HepG2 (cell line): ENCODE results near the gene CASP5. TPM values are rescaled to one million over a fixed set of nuclear protein-coding genes. Genes with fewer than 3 reads are reported as not detected.

Source experiments
- AHDC1 ChIP-seq: sonication (generic); formaldehyde crosslinking; IDR thresholded peaks from 2 replicates; pipeline ENCODE4 v1.5.1; 2020; ENCODE audit warnings: mild to moderate bottlenecking, missing genetic modification reagents, borderline replicate concordance
- ARID3A ChIP-seq: IDR thresholded peaks from 2 replicates; pipeline ENCODE4 v1.6.1; 2012; ENCODE audit warnings: low read depth, low read length, improper control_type of control experiment
- DNMT3B ChIP-seq: conservative IDR thresholded peaks from 2 replicates; pipeline ENCODE4 v1.6.1; 2016; ENCODE audit warnings: missing biosample characterization, control low read depth
- ETS1 ChIP-seq: sonication (generic); formaldehyde crosslinking; IDR thresholded peaks from 2 replicates; pipeline ENCODE4 v1.4.0; 2020; ENCODE audit warnings: missing genetic modification reagents
- KLF16 ChIP-seq, 2 experiments: sonication (generic) in 1 of 2; formaldehyde crosslinking in 1 of 2; IDR thresholded peaks; 2 replicates each; pipeline versions ENCODE4 v1.6.1 to v1.8.0; 2016 to 2023; ENCODE audit warnings: missing genetic modification reagents in 2 of 2, missing compliant biosample characterization in 1 of 2
- PTBP1 ChIP-seq: fragments of 200-400 bp; formaldehyde crosslinking; IDR thresholded peaks from 2 replicates; pipeline ENCODE4 v1.6.1; 2018; ENCODE audit warnings: low read length, low read depth; ENCODE audit not compliant: poor library complexity, severe bottlenecking
- RBM39 ChIP-seq: fragments of 200-400 bp; formaldehyde crosslinking; IDR thresholded peaks from one replicate; pipeline ENCODE4 v1.6.1; 2018; ENCODE audit warnings: antibody characterized with exemption, mild to moderate bottlenecking, low read depth, low read length; ENCODE audit not compliant: poor library complexity, severe bottlenecking
- SALL1 ChIP-seq: sonication (generic); formaldehyde crosslinking; IDR thresholded peaks from 2 replicates; pipeline ENCODE4 v1.8.0; 2022; ENCODE audit warnings: mild to moderate bottlenecking, missing genetic modification reagents
- ZMYM4 ChIP-seq: sonication (generic); formaldehyde crosslinking; IDR thresholded peaks from 2 replicates; pipeline ENCODE4 v1.8.1; 2023; ENCODE audit warnings: mild to moderate bottlenecking, missing genetic modification reagents
- ZNF253 ChIP-seq: sonication (generic); formaldehyde crosslinking; IDR thresholded peaks from 2 replicates; pipeline ENCODE4 v1.8.0; 2022; ENCODE audit warnings: mild to moderate bottlenecking, missing genetic modification reagents, borderline replicate concordance
- polyA plus RNA-seq, 8 experiments: library from polyadenylated mRNA; depleted of rRNA in 3 of 8; stranded (reverse) in 7 of 8; unstranded in 1 of 8; fragments of >200 nt; fragmentation: Illumina TruSeq in 4 of 8; extraction: Trizol in 4 of 8; gene quantifications; 2 replicates each; pipeline versions ENCODE4 v1.2.1 to v1.2.3, GENCODE V29; 2011 to 2016; ENCODE audit warnings: low read depth in 4 of 8, missing spikeins in 1 of 8, mixed read lengths in 1 of 8; ENCODE audit not compliant: insufficient read depth in 1 of 8
- total RNA-seq, 5 experiments: library from RNA; depleted of rRNA; stranded (reverse); fragments of >200 nt; fragmentation: Illumina TruSeq; extraction: Trizol; gene quantifications; 2 replicates each; pipeline ENCODE4 v1.2.3, GENCODE V29; 2016; ENCODE audit warnings: low read depth in 1 of 5

Gene CASP5
- total and polyA plus RNA-seq, 2 of the 13 experiments (the other 11 are each of a cell fraction or from before 2014, with no cell fraction given), result not detected

- TF ChIP-seq AHDC1 (CRISPR knock-in tag), result peak; percentile 50; the same call in 1 of the 2 replicates
- no peak for TF ChIP-seq ZNF253 (CRISPR knock-in tag)
- no peak for TF ChIP-seq ETS1
- peak in 1 of 2 experiments; percentile 53; a peak in 2 of 4 replicates for TF ChIP-seq KLF16 (CRISPR knock-in tag; IDR thresholded peaks at IDR 0.05)
- TF ChIP-seq RBM39, result no peak
- peak; percentile 40; the same call in 1 of the 2 replicates for TF ChIP-seq SALL1
- TF ChIP-seq ZMYM4, result peak; percentile 72; the same call in 1 of the 2 replicates
- TF ChIP-seq DNMT3B (CRISPR knock-in tag), result no peak
- no peak for TF ChIP-seq PTBP1
- TF ChIP-seq ARID3A, result peak; percentile 55; the same call in 1 of the 2 replicates
- TF ChIP-seq, all 625 proteins: peak for 60
Measured at GRCh38 chr11:104956528-104956927, 66.4 kb downstream of the CASP5 start (continued).
